Mesothelial cell of epicardium (in vitro differentiated cells): ENCODE data around the gene MSRB3. TPM values are rescaled to one million over a fixed set of nuclear protein-coding genes. Genes with fewer than 3 reads are reported as not detected.
"Not testable (repeated sequence)": the region's sequence is repeated elsewhere in the genome, so short reads cannot be mapped to it uniquely, and the experiment has no call there.

ENCODE experiments used
- DNase-seq, 2 experiments: peaks; one replicate each; pipeline ENCODE4 v3.0.0; 2021; ENCODE audit warnings: low spot score in 2 of 2; ENCODE audit not compliant: unreplicated experiment in 2 of 2
- H3K27ac Mint-ChIP-seq: 2 replicates; pipeline ENCODE4 v1.8.0; 2021; ENCODE audit warnings: mixed read lengths
- H3K27me3 Mint-ChIP-seq: 2 replicates; pipeline ENCODE4 v1.8.0; 2021; ENCODE audit warnings: low read depth, mixed read lengths
- H3K36me3 Mint-ChIP-seq: 2 replicates; pipeline ENCODE4 v1.8.0; 2021; ENCODE audit warnings: mixed read lengths
- H3K4me1 Mint-ChIP-seq: 2 replicates; pipeline ENCODE4 v1.8.0; 2021; ENCODE audit warnings: mixed read lengths
- H3K4me3 Mint-ChIP-seq: 2 replicates; pipeline ENCODE4 v1.8.0; 2021; ENCODE audit warnings: mild to moderate bottlenecking, moderate library complexity, mixed read lengths
- H3K9me3 Mint-ChIP-seq: 2 replicates; pipeline ENCODE4 v1.8.0; 2021; ENCODE audit warnings: mixed read lengths
- CTCF ChIP-seq: fragments of 200-600 bp; sonication (generic); IDR thresholded peaks from one replicate; pipeline ENCODE4 v1.5.0; 2021; ENCODE audit warnings: antibody characterized with exemption; ENCODE audit not compliant: unreplicated experiment
- total RNA-seq: library from RNA; stranded (reverse); gene quantifications from 3 replicates; pipeline ENCODE4 v1.2.1, GENCODE V29; 2021

The MSRB3 gene
- total RNA-seq, 1 donor from 2014 or later: 20.4 TPM

GRCh38 chr12:65277994-65278575 is 398 bp upstream of the MSRB3 start:
- H3K9me3 Mint-ChIP-seq: no peaks in the 10 kb centered on the region
- peak overlapping the region; percentile 5 for H3K27ac Mint-ChIP-seq
- no peaks in the 10 kb centered on the region for H3K27me3 Mint-ChIP-seq
- no peaks in the 10 kb centered on the region for H3K36me3 Mint-ChIP-seq
- H3K4me3 Mint-ChIP-seq: peak overlapping the region; percentile 70
- H3K4me1 Mint-ChIP-seq: peaks cover 16% of the 10 kb centered on the region
- peak in 1 of 2 experiments; percentile 38 for DNase-seq
- TF ChIP-seq CTCF: no peak

GRCh38 chr12:65279369-65280112 is 1.1 kb downstream of the MSRB3 start:
- no peak for DNase-seq
- H3K4me3 Mint-ChIP-seq: peak overlapping the region; percentile 70
- H3K4me1 Mint-ChIP-seq: peaks cover 16% of the 10 kb centered on the region
- H3K9me3 Mint-ChIP-seq: no peaks in the 10 kb centered on the region
- TF ChIP-seq CTCF: no peak
- H3K27me3 Mint-ChIP-seq: no peaks in the 10 kb centered on the region
- no peaks in the 10 kb centered on the region for H3K36me3 Mint-ChIP-seq
- peak overlapping the region; percentile 13 for H3K27ac Mint-ChIP-seq

GRCh38 chr12:65280306-65280705 is 1.8 kb downstream of the MSRB3 start:
- Mint-ChIP-seq H3K4me3 (peak overlapping the region; percentile 70), H3K27ac (no peak overlapping the region), H3K27me3 (no peaks in the 10 kb centered on the region), H3K36me3 (no peaks in the 10 kb centered on the region), H3K9me3 (no peaks in the 10 kb centered on the region), H3K4me1 (peaks cover 16% of the 10 kb centered on the region)
- TF ChIP-seq CTCF: no peak
- no peak for DNase-seq

- no peak for TF ChIP-seq CTCF
- H3K27ac Mint-ChIP-seq: no peak overlapping the region
- H3K36me3 Mint-ChIP-seq: no peaks in the 10 kb centered on the region
- peaks cover 16% of the 10 kb centered on the region for H3K4me1 Mint-ChIP-seq
- DNase-seq: no peak
- no peak overlapping the region for H3K4me3 Mint-ChIP-seq
- H3K9me3 Mint-ChIP-seq: no peaks in the 10 kb centered on the region
- no peaks in the 10 kb centered on the region for H3K27me3 Mint-ChIP-seq
Measured at GRCh38 chr12:65282840-65283239, 4.4 kb downstream of the MSRB3 start.

- H3K27ac Mint-ChIP-seq, H3K4me1 Mint-ChIP-seq, DNase-seq, H3K4me3 Mint-ChIP-seq, H3K27me3 Mint-ChIP-seq, H3K36me3 Mint-ChIP-seq, H3K9me3 Mint-ChIP-seq: not testable (repeated sequence)
Measured at GRCh38 chr12:65285532-65285931, 7.0 kb downstream of the MSRB3 start.

- no peak for DNase-seq
- Mint-ChIP-seq H3K4me3 (no peak overlapping the region), H3K27me3 (no peaks in the 10 kb centered on the region), H3K9me3 (no peaks in the 10 kb centered on the region), H3K27ac (no peak overlapping the region), H3K4me1 (peaks cover 4% of the 10 kb centered on the region), H3K36me3 (no peaks in the 10 kb centered on the region)
- no peak for TF ChIP-seq CTCF
Measured at GRCh38 chr12:65287426-65287825, 8.9 kb downstream of the MSRB3 start.
